Kidney (tissue), 14 donors: ENCODE measurements around the gene WBP1L. TPM values are rescaled to one million over a fixed set of nuclear protein-coding genes. Genes with fewer than 3 reads are reported as not detected.

ENCODE experiments used
- DNase-seq, 5 donors: peaks; one replicate each; pipeline ENCODE4 v3.0.0-alpha.2; 2013 to 2020
- FAIRE-seq: peaks from 2 replicates; lab custom pipeline; 2012; peaks lifted over from hg19 to GRCh38; lab: Jason Lieb, UNC
- H3K27ac ChIP-seq, 2 donors: one replicate each; pipeline ENCODE4 v1.7.0; 2013; ENCODE audit warnings: low read depth in 2 of 2, low read length in 2 of 2, inconsistent platforms in 1 of 2
- H3K27me3 ChIP-seq: one replicate; pipeline ENCODE4 v1.7.1; 2013; ENCODE audit warnings: low read length, inconsistent platforms; ENCODE audit not compliant: control insufficient read depth, insufficient read depth
- H3K36me3 ChIP-seq, 3 donors: one replicate each; pipeline versions ENCODE4 v1.7.0 to v1.7.1; 2013; ENCODE audit warnings: low read length in 3 of 3, control low read depth in 1 of 3, inconsistent platforms in 1 of 3; ENCODE audit not compliant: insufficient read depth in 3 of 3, control insufficient read depth in 2 of 3
- H3K4me1 ChIP-seq, 3 donors: one replicate each; pipeline versions ENCODE4 v1.7.0 to v1.7.1; 2013; ENCODE audit warnings: low read length in 3 of 3, inconsistent platforms in 1 of 3, low read depth in 1 of 3; ENCODE audit not compliant: control insufficient read depth in 2 of 3, insufficient read depth in 2 of 3
- H3K4me3 ChIP-seq, 3 donors: one replicate each; pipeline versions ENCODE4 v1.7.0 to v1.8.1; 2013; ENCODE audit warnings: low read length in 3 of 3, control low read depth in 1 of 3, inconsistent platforms in 1 of 3
- H3K9ac ChIP-seq, 3 donors: one replicate each; pipeline versions ENCODE4 v1.7.0 to v1.7.1; 2013; ENCODE audit warnings: low read length in 3 of 3, control low read depth in 1 of 3, inconsistent platforms in 1 of 3
- H3K9me3 ChIP-seq, 3 donors: one replicate each; pipeline versions ENCODE4 v1.7.0 to v1.7.1; 2013; ENCODE audit warnings: low read length in 3 of 3, control low read depth in 1 of 3, inconsistent platforms in 1 of 3; ENCODE audit not compliant: control insufficient read depth in 2 of 3, insufficient read depth in 1 of 3
- intact Hi-C: fragments of 100-400 bp; cut with DNase I; formaldehyde crosslinking; loops from one replicate; pipeline ENCODE4 v1.11.1; 2022
- polyA plus RNA-seq: library from polyadenylated mRNA; stranded (reverse); fragments of 350-450 nt; fragmentation: Illumina TruSeq; extraction: RNeasy Lipid Tissue Mini Kit (QIAGEN cat#74804); gene quantifications from one replicate; pipeline ENCODE4 v1.2.3, GENCODE V29; 2014; ENCODE audit warnings: low read depth, low replicate concordance; ENCODE audit not compliant: insufficient read depth
- total RNA-seq: library from RNA; stranded (reverse); fragmentation: NEBNext Ultra II Directional; extraction: Animal tissue kit (Norgen Biotek cat#: 25700); gene quantifications from one replicate; pipeline ENCODE4 v1.2.1, GENCODE V29; 2021
- TF ChIP-seq, protein P1 (sequence below): IDR thresholded peaks from 3 replicates; pipeline ENCODE4 v1.5.1; 2012; ENCODE audit warnings: mild to moderate bottlenecking, moderate library complexity, borderline replicate concordance; ENCODE audit not compliant: insufficient read depth; ENCODE audit errors: extremely low read depth
- donor health status: control.
- donor health status: control.
- donor health status: control.
- donor health status: control.
- donor health status: control.
- donor health status: DM: yes; HTN: yes; CAD: no.
- donor health status: Normal renal cell carcinoma (clear cell type).

Gene WBP1L
- total and polyA plus RNA-seq, 2 donors from 2014 or later: 27.8 to 55.7 TPM

DNA sequence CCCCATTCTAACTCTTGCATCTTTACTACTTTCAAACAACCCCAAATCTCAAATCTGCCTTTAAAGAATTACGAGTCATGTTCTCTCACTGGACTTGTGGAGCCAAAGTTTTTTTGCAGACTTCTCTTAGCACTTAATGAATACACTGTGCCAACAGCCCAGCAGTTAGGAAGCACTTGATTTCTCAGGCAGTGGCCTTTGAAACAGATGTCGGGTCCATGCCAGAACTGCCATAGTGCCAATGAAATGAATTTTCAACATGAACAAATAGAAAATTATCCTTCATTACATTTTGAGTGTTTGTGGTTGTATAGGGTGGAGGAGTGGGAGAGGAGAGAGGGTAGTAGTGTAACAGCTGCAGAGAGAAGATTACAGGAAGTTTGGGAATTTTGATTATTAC lies 116.2 kb downstream of the WBP1L start:
- FAIRE-seq (no peak), DNase-seq (no peak)
- no peak overlapping the region for H3K4me3 ChIP-seq
- intact Hi-C loops: no loop called here
- TF ChIP-seq, protein P1, sequence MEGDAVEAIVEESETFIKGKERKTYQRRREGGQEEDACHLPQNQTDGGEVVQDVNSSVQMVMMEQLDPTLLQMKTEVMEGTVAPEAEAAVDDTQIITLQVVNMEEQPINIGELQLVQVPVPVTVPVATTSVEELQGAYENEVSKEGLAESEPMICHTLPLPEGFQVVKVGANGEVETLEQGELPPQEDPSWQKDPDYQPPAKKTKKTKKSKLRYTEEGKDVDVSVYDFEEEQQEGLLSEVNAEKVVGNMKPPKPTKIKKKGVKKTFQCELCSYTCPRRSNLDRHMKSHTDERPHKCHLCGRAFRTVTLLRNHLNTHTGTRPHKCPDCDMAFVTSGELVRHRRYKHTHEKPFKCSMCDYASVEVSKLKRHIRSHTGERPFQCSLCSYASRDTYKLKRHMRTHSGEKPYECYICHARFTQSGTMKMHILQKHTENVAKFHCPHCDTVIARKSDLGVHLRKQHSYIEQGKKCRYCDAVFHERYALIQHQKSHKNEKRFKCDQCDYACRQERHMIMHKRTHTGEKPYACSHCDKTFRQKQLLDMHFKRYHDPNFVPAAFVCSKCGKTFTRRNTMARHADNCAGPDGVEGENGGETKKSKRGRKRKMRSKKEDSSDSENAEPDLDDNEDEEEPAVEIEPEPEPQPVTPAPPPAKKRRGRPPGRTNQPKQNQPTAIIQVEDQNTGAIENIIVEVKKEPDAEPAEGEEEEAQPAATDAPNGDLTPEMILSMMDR: no peak
- H3K4me1 ChIP-seq: no peaks in the 10 kb centered on the region
- no peaks in the 10 kb centered on the region for H3K9me3 ChIP-seq
- no peak overlapping the region for H3K9ac ChIP-seq
- H3K27ac ChIP-seq: no peak overlapping the region
- no peaks in the 10 kb centered on the region for H3K27me3 ChIP-seq
- H3K36me3 ChIP-seq: peaks cover 0 to 8% (median 3%) of the 10 kb centered on the region in 3 donors

DNA sequence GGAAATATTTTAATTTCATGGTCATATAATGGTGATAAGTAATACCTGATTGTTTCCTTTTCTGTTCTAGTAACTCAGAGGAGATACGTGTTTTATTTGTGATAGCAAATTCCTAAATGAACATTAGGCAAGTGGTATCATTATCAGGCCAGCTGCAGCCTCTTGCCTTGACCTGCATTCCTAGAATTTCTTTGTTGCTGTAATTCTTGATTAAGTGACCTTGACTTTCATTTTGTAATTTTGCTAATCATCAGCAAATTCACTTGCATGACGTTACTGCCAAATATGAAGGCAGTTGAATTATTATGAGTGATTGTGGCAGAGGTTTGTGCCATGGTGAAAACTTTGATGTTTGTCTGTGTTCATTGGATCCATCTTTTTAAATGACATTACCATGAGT lies 119.9 kb downstream of the WBP1L start:
- H3K36me3 ChIP-seq: peaks cover 0 to 8% (median 3%) of the 10 kb centered on the region in 3 donors
- no peak overlapping the region for H3K4me3 ChIP-seq
- no peaks in the 10 kb centered on the region for H3K4me1 ChIP-seq
- no peak overlapping the region for H3K9ac ChIP-seq
- H3K27ac ChIP-seq: no peak overlapping the region
- no peak for FAIRE-seq
- no peaks in the 10 kb centered on the region for H3K27me3 ChIP-seq
- TF ChIP-seq, protein P1: no peak
- intact Hi-C loops: no loop called here
- DNase-seq: no peak
- no peaks in the 10 kb centered on the region for H3K9me3 ChIP-seq

DNA sequence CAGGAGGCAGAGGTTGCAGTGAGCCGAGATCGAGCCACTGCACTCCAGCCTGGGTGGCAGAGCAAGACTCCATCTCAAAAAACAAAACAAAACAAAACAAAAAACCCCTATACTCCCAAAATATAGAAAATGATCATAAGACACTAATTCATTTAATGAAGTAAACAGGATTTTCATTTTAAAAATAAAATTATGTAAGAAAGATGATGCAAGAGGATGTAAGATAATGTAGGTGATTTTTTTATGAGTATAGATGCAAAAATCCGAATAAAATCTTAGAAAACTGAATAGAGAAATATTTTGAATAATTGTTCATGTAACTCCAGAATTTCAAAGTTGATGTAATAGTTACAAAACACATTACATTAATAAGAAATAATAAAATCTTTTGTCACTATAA lies 121.9 kb downstream of the WBP1L start:
- no peaks in the 10 kb centered on the region for H3K9me3 ChIP-seq
- peaks cover 0 to 8% (median 3%) of the 10 kb centered on the region in 3 donors for H3K36me3 ChIP-seq
- intact Hi-C loops: no loop called here
- TF ChIP-seq, protein P1: no peak
- H3K9ac ChIP-seq: no peak overlapping the region
- peaks cover 0 to 7% (median 0%) of the 10 kb centered on the region in 3 donors for H3K4me1 ChIP-seq
- FAIRE-seq: peak; percentile 37
- no peak overlapping the region for H3K4me3 ChIP-seq
- no peak overlapping the region for H3K27ac ChIP-seq
- DNase-seq: no peak
- H3K27me3 ChIP-seq: no peaks in the 10 kb centered on the region

Other genes with a start within 250 kb of the WBP1L start
- 74.2 TPM for gene ACTR1A, start 241.2 kb upstream of the WBP1L start, total RNA-seq
- 74.7 TPM for gene ACTR1A, start 241.2 kb upstream of the WBP1L start, polyA plus RNA-seq
- 18.9 TPM for gene SUFU, start 240.0 kb upstream of the WBP1L start, total RNA-seq
- gene SUFU, start 240.0 kb upstream of the WBP1L start, polyA plus RNA-seq: 6.5 TPM
- gene TRIM8, start 99.5 kb upstream of the WBP1L start, total RNA-seq: 198 TPM
- gene TRIM8, start 99.5 kb upstream of the WBP1L start, polyA plus RNA-seq: 160 TPM
- gene ARL3, start 29.6 kb upstream of the WBP1L start, total RNA-seq: 16.3 TPM
- gene ARL3, start 29.6 kb upstream of the WBP1L start, polyA plus RNA-seq: 28.8 TPM
- 17.3 TPM for gene SFXN2, start 29.3 kb upstream of the WBP1L start, total RNA-seq
- gene SFXN2, start 29.3 kb upstream of the WBP1L start, polyA plus RNA-seq: 72.1 TPM
- 3.3 TPM for gene CYP17A1, start 93.5 kb downstream of the WBP1L start, total RNA-seq
- gene CYP17A1, start 93.5 kb downstream of the WBP1L start, polyA plus RNA-seq: 11.6 TPM
- 24.6 TPM for gene BORCS7, start 110.3 kb downstream of the WBP1L start, total RNA-seq
- 34.8 TPM for gene BORCS7, start 110.3 kb downstream of the WBP1L start, polyA plus RNA-seq
- 2.0 TPM for gene AS3MT, start 125.5 kb downstream of the WBP1L start, total RNA-seq
- gene AS3MT, start 125.5 kb downstream of the WBP1L start, polyA plus RNA-seq: 36.7 TPM
- gene CNNM2, start 174.3 kb downstream of the WBP1L start, total RNA-seq: 10.9 TPM
- 11.8 TPM for gene CNNM2, start 174.3 kb downstream of the WBP1L start, polyA plus RNA-seq